ENCODE measurements around the gene RASEF. TPM values are rescaled to one million over a fixed set of nuclear protein-coding genes. Genes with fewer than 3 reads are reported as not detected.
"Not testable (repeated sequence)": the region's sequence is repeated elsewhere in the genome, so short reads cannot be mapped to it uniquely, and the experiment has no call there.

The RASEF gene
- total and polyA plus RNA-seq, 2 of the 13 experiments (the other 11 are each of a cell fraction or from before 2014, with no cell fraction given), result 0.07 TPM; not detected in 1

- TF ChIP-seq, protein P1, sequence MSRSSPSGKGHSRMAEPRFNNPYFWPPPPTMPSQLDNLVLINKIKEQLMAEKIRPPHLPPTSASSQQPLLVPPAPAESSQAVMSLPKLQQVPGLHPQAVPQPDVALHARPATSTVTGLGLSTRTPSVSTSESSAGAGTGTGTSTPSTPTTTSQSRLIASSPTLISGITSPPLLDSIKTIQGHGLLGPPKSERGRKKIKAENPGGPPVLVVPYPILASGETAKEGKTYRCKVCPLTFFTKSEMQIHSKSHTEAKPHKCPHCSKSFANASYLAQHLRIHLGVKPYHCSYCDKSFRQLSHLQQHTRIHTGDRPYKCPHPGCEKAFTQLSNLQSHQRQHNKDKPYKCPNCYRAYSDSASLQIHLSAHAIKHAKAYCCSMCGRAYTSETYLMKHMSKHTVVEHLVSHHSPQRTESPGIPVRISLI (CRISPR knock-in tag; IDR thresholded peaks at IDR 0.05; ENCODE audit: borderline replicate concordance), result no peak
- no peak for TF ChIP-seq CERS6 (CRISPR knock-in tag; IDR thresholded peaks at IDR 0.05)
- no peak for TF ChIP-seq ZNF446 (CRISPR knock-in tag; IDR thresholded peaks at IDR 0.05)
- TF ChIP-seq ZNF292 (CRISPR knock-in tag; IDR thresholded peaks at IDR 0.05; ENCODE audit: borderline replicate concordance, low read depth), result no peak
- no peak for TF ChIP-seq ZNF776 (CRISPR knock-in tag; IDR thresholded peaks at IDR 0.05)
These were observed 34.7 kb upstream of the RASEF start (continued) for GRCh38 chr9:83097633-83098032.

GRCh38 chr9:83093311-83093710 lies 30.4 kb upstream of the RASEF start:
- H4K20me1 ChIP-seq (ENCODE audit: insufficient read depth, low read length); H3K27me3 ChIP-seq (ENCODE audit: control insufficient read depth in 1 of 2, insufficient read depth in 2 of 2, low read length in 2 of 2); POLR2A ChIA-PET; FAIRE-seq; ATAC-seq; H3K36me3 ChIP-seq (replicated peaks in 1 of 2; ENCODE audit: control insufficient read depth in 1 of 2, insufficient read depth in 2 of 2, low read length in 2 of 2); H3K4me3 ChIP-seq (replicated peaks in 1 of 3; ENCODE audit: insufficient read depth in 1 of 3, low read depth in 2 of 3, low read length in 3 of 3); H3K9ac ChIP-seq (ENCODE audit: insufficient read depth, low read depth, low read length); H3K4me1 ChIP-seq (ENCODE audit: insufficient read depth, low read length); H3K79me2 ChIP-seq (ENCODE audit: insufficient read depth, low read length); DNase-seq (ENCODE audit: low spot score); BruUV-seq (replicated peaks); CTCF ChIA-PET (ENCODE audit: low intra/inter-chr PET ratio, low total read pairs); H2AFZ ChIP-seq (ENCODE audit: low read length); intact Hi-C loops (cut with micrococcal nuclease; ENCODE audit: unreplicated experiment); H3K4me2 ChIP-seq (ENCODE audit: low read depth, low read length); H3K9me3 ChIP-seq (ENCODE audit: low read length); H3K27ac ChIP-seq (ENCODE audit: extremely low read length, insufficient read depth, low read length); in situ Hi-C loops (cut with HindIII; ENCODE audit: extremely low pct_ligation_motif_present, low pct_unique_long_range_greater_than_20kb): not testable (repeated sequence)
- 65% methylated on average over 5 of the region's 24 CpGs for WGBS (ENCODE audit: low lambda C conversion rate)

All from HepG2 (cell line).